Peyer's patch (tissue), 4 donors: ENCODE results near the gene RASGRP3.

Source experiments
- POLR2A ChIP-seq, 2 donors: fragments of 450-650 bp; IDR thresholded peaks; one replicate each; pipeline ENCODE4 v1.5.1; 2017; ENCODE audit warnings: antibody characterized with exemption in 2 of 2, mild to moderate bottlenecking in 2 of 2, moderate library complexity in 2 of 2
- TF ChIP-seq, protein P1 (sequence below), 6 experiments: fragments of 450-650 bp in 4 of 6; fragments of 200-600 bp in 2 of 6; sonication (generic) in 1 of 6; IDR thresholded peaks; one replicate each; pipeline ENCODE4 v1.5.1; 2017 to 2019; ENCODE audit warnings: antibody characterized with exemption in 6 of 6, mild to moderate bottlenecking in 3 of 6, moderate library complexity in 1 of 6

DNA sequence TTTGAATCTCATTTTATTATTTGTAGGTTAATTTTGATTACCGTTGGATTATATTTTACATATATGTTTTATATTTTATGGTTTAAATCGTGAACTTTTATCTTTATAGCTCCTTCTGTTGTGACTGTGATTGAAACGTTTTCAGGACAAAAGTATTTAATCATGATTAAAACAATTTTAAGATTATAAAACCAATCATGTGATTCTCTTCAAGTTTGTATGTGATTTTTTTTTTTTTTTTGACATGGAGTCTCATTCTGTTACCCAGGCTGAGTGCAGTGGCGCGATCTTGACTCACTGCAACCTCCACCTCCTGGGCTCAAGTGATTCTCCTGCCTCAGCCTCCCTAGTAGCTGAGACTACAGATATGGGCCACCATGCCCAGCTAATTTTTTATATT lies 7.2 kb upstream of the RASGRP3 start:
- TF ChIP-seq, protein P1, sequence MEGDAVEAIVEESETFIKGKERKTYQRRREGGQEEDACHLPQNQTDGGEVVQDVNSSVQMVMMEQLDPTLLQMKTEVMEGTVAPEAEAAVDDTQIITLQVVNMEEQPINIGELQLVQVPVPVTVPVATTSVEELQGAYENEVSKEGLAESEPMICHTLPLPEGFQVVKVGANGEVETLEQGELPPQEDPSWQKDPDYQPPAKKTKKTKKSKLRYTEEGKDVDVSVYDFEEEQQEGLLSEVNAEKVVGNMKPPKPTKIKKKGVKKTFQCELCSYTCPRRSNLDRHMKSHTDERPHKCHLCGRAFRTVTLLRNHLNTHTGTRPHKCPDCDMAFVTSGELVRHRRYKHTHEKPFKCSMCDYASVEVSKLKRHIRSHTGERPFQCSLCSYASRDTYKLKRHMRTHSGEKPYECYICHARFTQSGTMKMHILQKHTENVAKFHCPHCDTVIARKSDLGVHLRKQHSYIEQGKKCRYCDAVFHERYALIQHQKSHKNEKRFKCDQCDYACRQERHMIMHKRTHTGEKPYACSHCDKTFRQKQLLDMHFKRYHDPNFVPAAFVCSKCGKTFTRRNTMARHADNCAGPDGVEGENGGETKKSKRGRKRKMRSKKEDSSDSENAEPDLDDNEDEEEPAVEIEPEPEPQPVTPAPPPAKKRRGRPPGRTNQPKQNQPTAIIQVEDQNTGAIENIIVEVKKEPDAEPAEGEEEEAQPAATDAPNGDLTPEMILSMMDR (IDR thresholded peaks at IDR 0.05): no peak
- TF ChIP-seq POLR2A (IDR thresholded peaks at IDR 0.05): no peak
